Endodermal cell (in vitro differentiated cells): ENCODE results near the gene RP2. TPM values are rescaled to one million over a fixed set of nuclear protein-coding genes. Genes with fewer than 3 reads are reported as not detected.

Experiments used
- DNase-seq: peaks from one replicate; pipeline ENCODE4 v3.0.0-alpha.2; 2017
- H3K27ac ChIP-seq: 2 replicates; pipeline ENCODE4 v1.5.1; 2013; ENCODE audit warnings: mild to moderate bottlenecking, low read depth, low read length, moderate library complexity
- H3K27me3 ChIP-seq: 2 replicates; pipeline ENCODE4 v1.6.1; 2013; ENCODE audit warnings: mild to moderate bottlenecking, low read length, moderate library complexity; ENCODE audit not compliant: insufficient read depth, control insufficient read depth, poor library complexity, severe bottlenecking
- H3K36me3 ChIP-seq: 2 replicates; pipeline ENCODE4 v1.7.0; 2013; ENCODE audit warnings: mild to moderate bottlenecking, low read length, moderate library complexity; ENCODE audit not compliant: control insufficient read depth, insufficient read depth
- H3K4me1 ChIP-seq: one replicate; pipeline ENCODE4 v1.7.0; 2013; ENCODE audit warnings: low read length; ENCODE audit not compliant: control insufficient read depth, insufficient read depth
- H3K4me3 ChIP-seq: 2 replicates; pipeline ENCODE4 v1.5.1; 2013; ENCODE audit warnings: mild to moderate bottlenecking, low read length, moderate library complexity
- H3K9ac ChIP-seq: 2 replicates; pipeline ENCODE4 v1.6.1; 2013; ENCODE audit warnings: mild to moderate bottlenecking, low read length, moderate library complexity; ENCODE audit not compliant: poor library complexity, severe bottlenecking; ENCODE audit errors: extremely low read depth
- H3K9me3 ChIP-seq: 2 replicates; pipeline ENCODE4 v1.6.1; 2013; ENCODE audit warnings: mild to moderate bottlenecking, low read length, moderate library complexity; ENCODE audit not compliant: control insufficient read depth
- H3K27ac Mint-ChIP-seq: 2 replicates; pipeline ENCODE4 v1.8.0; 2020; ENCODE audit warnings: mixed read lengths
- H3K27me3 Mint-ChIP-seq: 2 replicates; pipeline ENCODE4 v1.8.0; 2021; ENCODE audit warnings: mild to moderate bottlenecking, mixed read lengths; ENCODE audit not compliant: insufficient read depth
- H3K36me3 Mint-ChIP-seq: 2 replicates; pipeline ENCODE4 v1.8.0; 2020; ENCODE audit warnings: low read depth, mixed read lengths
- H3K4me1 Mint-ChIP-seq: 2 replicates; pipeline ENCODE4 v1.8.0; 2020; ENCODE audit warnings: mixed read lengths
- H3K4me3 Mint-ChIP-seq: 2 replicates; pipeline ENCODE4 v1.8.0; 2020; ENCODE audit warnings: mild to moderate bottlenecking, moderate library complexity, mixed read lengths
- H3K9me3 Mint-ChIP-seq: 2 replicates; pipeline ENCODE4 v1.8.0; 2020; ENCODE audit warnings: mild to moderate bottlenecking, mixed read lengths
- CTCF ChIP-seq: fragments of 200-600 bp; sonication (generic); conservative IDR thresholded peaks from 2 replicates; pipeline ENCODE4 v1.5.0; 2021; ENCODE audit warnings: antibody characterized with exemption, mild to moderate bottlenecking
- WGBS, 2 experiments: methylation state at CpG; one replicate each; pipeline versions ENCODE4 v1.1.5 to v1.1.7; 2013; ENCODE audit warnings: missing lambda C conversion rate in 2 of 2, mixed read lengths in 1 of 2; ENCODE audit not compliant: insufficient coverage in 1 of 2, insufficient read length in 1 of 2; 5-methylcytosine and 5-hydroxymethylcytosine counted together
- total RNA-seq, 2 donors: library from RNA; stranded (reverse); fragmentation: NEBNext Ultra II Directional in 1 of 2; extraction: Animal tissue kit (Norgen Biotek cat#: 25700) in 1 of 2; gene quantifications; 2 replicates in 1 of 2; 3 replicates in 1 of 2; pipeline ENCODE4 v1.2.1, GENCODE V29; 2021

Gene RP2
- total RNA-seq, 2 donors from 2014 or later, result 11.8 to 12.1 TPM

GRCh38 chrX:46913667-46914066 lies 76.8 kb downstream of the RP2 start:
- WGBS, 2 experiments, result 2% methylated on average over 13 of the region's 14 CpGs; no CpG with 5 or more reads in 1 of the 2 experiments
- TF ChIP-seq CTCF, result no peak
- Histone ChIP-seq H3K9me3 (no peaks in the 10 kb centered on the region), H3K4me1 (no peaks in the 10 kb centered on the region), H3K9ac (peak overlapping the region; percentile 78), H3K27ac (no peak overlapping the region), H3K27me3 (no peaks in the 10 kb centered on the region), H3K36me3 (no peaks in the 10 kb centered on the region), H3K4me3 (peak overlapping the region; percentile 90)
- Mint-ChIP-seq H3K4me3 (peak overlapping the region; percentile 90), H3K4me1 (peaks cover 27% of the 10 kb centered on the region), H3K36me3 (no peaks in the 10 kb centered on the region), H3K9me3 (peaks cover 58% of the 10 kb centered on the region), H3K27ac (peak overlapping the region; percentile 87), H3K27me3 (peaks cover 3% of the 10 kb centered on the region)
- peak; percentile 53 for DNase-seq

- H3K27ac ChIP-seq, result no peak overlapping the region
- H3K27me3 ChIP-seq, result no peaks in the 10 kb centered on the region
- TF ChIP-seq CTCF, result no peak
- H3K36me3 ChIP-seq, result peaks cover 5% of the 10 kb centered on the region
- 95% methylated on average over 2 of the region's 2 CpGs; no CpG with 5 or more reads in 1 of the 2 experiments for WGBS, 2 experiments
- H3K4me3 ChIP-seq, result no peak overlapping the region
- H3K9me3 ChIP-seq, result peaks cover 6% of the 10 kb centered on the region
- H3K27me3 Mint-ChIP-seq, result no peaks in the 10 kb centered on the region
- H3K4me1 Mint-ChIP-seq, result peaks cover 28% of the 10 kb centered on the region
- H3K27ac Mint-ChIP-seq, result no peak overlapping the region
- peaks cover 7% of the 10 kb centered on the region for H3K36me3 Mint-ChIP-seq
- no peak for DNase-seq
- no peaks in the 10 kb centered on the region for H3K4me1 ChIP-seq
- peaks cover 64% of the 10 kb centered on the region for H3K9me3 Mint-ChIP-seq
- no peak overlapping the region for H3K4me3 Mint-ChIP-seq
- no peak overlapping the region for H3K9ac ChIP-seq
Observed at GRCh38 chrX:46916273-46916672, 79.4 kb downstream of the RP2 start.

- Mint-ChIP-seq H3K27me3 (no peaks in the 10 kb centered on the region), H3K4me3 (no peak overlapping the region), H3K36me3 (peaks cover 7% of the 10 kb centered on the region), H3K4me1 (peaks cover 28% of the 10 kb centered on the region), H3K9me3 (peaks cover 70% of the 10 kb centered on the region), H3K27ac (no peak overlapping the region)
- Histone ChIP-seq H3K4me3 (no peak overlapping the region), H3K27me3 (no peaks in the 10 kb centered on the region), H3K4me1 (no peaks in the 10 kb centered on the region), H3K27ac (no peak overlapping the region), H3K9me3 (peaks cover 6% of the 10 kb centered on the region), H3K36me3 (peaks cover 5% of the 10 kb centered on the region), H3K9ac (no peak overlapping the region)
- WGBS, 2 experiments, result no CpG with 5 or more reads among the region's 1 CpG
- no peak for DNase-seq
- TF ChIP-seq CTCF, result no peak
Observed at GRCh38 chrX:46917622-46918021, 80.8 kb downstream of the RP2 start.
